GM21576 (cell line): ENCODE data around the gene SERPINE3.
A peak's percentile ranks its signal among the peaks of the same experiment; 100 is the strongest.

Experiments used
- ATAC-seq: cut with Tn5 transposase; IDR thresholded peaks from one replicate; pipeline ENCODE4 v1.9.1; 2021; ENCODE audit warnings: mild to moderate bottlenecking, moderate library complexity; ENCODE audit not compliant: unreplicated experiment

Gene SERPINE3

GRCh38 chr13:51360489-51360888 lies 21.0 kb downstream of the SERPINE3 start:
- no peak for ATAC-seq

GRCh38 chr13:51361106-51361505 lies 21.6 kb downstream of the SERPINE3 start:
- ATAC-seq, result no peak

GRCh38 chr13:51363625-51364024 lies 24.1 kb downstream of the SERPINE3 start:
- ATAC-seq, result no peak

DNA sequence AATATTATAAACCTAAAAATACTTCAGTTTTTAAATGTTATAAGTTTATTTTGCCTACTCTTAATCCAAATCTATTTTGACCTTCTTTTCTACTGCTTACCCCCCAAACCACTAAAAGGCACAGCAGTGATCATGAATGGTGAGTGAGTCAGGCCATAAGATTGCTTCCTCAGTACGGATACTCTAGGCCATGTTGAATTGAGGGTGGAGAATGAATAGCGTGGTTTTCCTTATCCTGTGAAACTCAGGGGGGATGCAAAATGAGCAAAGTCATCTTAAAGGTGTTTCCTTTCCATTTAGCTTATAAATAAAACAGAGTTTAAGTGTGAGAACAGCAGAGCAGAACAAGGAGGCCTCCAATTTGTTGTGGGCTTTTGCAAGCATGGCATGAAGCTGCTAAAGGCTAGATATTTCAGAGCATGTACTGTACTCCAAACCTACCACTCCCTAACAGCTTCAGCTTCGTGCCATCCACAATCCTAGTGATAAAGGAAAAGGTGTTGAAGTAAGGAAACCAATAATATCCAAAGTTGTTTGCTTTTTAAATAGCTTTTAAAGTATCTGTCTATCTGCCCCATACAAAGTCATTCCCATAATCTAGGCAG lies 25.0 kb downstream of the SERPINE3 start:
- ATAC-seq, result no peak

DNA sequence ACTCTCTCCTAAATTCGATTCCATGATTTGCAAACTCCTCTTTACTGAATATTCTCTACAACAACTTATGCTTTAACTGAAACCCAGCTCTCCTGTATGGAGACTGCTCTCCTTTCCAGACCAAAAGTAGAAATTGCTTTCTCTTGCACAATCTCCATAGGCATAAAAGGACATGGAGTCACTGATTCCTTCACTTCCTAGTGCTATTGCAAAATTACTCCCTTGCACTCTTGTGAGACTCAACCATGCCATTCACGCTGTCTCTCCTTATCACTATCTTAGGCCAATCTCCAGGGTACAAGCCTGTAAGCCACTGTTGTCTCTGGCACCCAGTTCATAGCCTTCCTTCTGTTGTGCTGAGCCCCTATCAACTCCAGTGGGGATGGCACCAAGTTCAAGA lies 30.6 kb downstream of the SERPINE3 start:
- no peak for ATAC-seq

DNA sequence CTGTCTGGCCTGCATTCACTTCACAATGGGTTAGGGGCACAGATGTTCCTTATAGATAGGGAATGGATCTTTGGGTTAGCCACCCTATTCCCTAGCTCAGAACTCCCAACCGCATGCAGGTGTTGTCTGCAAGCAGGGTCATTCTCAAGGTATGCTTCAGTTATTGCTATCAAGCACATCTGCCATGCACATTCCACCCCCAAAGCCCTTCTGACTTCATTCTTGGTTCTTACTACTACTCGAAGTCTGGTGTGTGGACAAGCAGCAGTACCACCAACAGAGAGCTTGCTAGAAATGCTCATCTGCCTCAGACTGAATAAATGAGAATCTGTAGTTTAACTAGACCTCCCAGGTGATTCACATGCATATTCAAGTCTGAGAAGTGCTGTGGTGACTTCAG lies 31.3 kb downstream of the SERPINE3 start:
- ATAC-seq, result no peak

DNA sequence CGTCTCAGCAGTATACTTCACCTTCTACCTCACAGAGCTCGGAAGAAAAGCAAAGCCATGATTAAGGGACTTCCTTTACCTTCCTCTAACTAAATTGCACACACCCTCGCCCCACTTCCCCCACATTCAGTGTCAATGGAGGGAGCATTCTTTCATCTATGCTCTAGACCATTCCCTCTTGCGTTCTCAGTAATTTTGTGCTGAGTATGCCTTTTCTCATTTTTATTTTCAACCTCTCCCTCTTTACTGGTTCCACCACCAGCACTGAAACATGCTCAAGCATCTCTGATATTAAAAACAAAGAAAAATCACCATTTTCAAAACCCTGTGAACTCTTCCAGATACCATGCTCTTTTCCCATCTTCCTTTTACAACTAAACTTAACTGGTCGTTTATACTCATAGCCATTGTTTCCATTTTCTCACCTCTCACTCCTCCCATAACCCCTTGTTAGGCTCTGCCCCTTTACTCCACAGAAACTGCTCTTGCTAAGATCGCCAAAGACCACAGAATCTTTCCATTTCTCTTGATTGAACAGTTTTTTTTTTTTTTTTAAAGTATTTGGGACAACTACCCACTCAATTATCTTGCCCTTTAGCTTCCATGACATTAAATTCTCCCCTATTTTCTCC lies 32.4 kb downstream of the SERPINE3 start:
- ATAC-seq, result no peak

DNA sequence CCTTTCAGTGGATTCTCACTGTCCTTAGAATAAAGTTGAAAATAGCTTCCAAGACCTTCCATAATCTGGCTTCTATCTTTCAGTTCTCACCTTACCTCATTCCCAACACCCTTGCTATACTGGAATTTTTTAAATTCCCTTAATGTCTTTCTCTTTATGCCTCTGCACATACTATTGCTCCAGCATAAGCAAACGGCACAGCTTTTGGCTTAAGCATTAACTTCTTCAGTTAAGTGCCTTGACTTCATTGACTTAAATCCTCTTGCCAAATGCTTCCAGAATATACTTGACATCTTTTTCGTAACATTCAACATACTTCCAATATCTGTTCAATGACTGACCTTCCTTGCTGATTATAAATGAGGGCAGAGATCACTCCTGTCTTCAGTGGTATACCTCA lies 34.0 kb downstream of the SERPINE3 start:
- no peak for ATAC-seq

DNA sequence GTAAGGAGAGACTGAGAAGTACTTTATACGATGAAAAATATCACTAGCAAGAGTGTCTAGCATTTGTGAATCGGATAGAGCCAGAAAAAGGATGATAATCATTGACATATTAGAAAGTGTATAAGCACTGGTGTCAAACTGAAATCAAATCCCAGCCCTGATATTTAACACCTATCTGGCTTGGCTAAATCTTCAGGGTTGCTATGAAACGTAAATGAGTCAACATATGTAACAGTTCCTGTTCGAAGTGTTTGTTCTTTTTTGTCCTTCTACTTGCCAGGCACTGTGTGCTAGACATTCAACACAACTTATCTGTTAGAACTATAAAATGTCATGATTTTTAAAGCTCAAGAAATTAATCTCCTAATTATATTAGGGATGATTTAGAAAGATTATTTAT lies 40.8 kb downstream of the SERPINE3 start:
- ATAC-seq, result no peak

DNA sequence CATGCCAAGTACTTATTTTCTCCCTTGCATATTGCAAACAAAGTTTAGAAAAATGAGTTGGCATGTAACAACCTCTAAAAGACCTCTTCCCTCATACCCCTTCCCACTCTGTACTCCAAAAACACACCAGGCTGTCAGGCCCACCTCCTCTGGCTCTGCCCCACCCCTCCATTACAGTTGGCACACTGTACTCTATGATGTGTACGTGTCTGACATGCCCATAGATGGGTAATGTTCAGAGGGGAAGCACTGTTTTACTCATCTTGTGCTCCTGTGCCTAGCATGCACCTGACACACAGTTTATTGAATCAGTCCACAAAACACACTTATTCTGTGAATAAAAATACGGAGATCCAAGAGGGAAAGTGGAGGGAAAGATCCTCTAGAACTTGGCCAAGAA lies 45.6 kb downstream of the SERPINE3 start:
- ATAC-seq, result no peak

DNA sequence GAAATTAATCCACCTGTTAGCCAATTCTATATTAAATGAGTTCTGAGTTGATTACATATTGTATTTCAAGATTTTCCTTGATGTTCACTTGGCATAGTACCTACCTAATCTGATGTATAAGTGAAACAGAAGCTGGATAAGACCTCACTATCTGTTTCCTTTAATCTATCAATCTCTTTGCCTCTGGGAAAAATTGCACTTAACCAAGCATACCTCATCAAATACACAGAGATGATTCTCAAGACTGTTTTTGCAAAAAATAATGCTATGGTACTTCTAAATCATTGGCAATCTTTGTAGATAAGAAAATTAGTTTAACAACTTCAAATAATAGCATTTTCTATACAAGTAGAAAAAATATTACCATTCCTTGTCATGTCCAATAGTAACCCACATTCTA lies 55.2 kb downstream of the SERPINE3 start:
- ATAC-seq, result no peak

DNA sequence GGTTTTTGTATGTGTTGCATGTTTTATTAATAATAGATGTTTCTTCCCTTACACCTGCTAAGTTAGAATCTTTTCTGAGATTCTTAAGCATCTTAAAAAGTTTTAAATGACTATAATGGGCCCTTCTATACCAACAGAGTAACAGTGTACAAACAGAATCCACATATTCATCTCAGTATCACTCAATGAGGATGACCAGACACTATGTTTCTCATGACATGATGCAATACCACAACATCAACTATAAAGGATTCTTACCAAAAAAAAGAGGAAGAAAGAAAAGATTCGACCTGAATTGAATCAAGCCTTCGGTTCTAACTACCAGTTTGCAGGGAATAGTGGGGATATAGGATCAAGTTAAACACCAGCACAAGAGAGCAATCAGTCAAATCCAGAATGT lies 56.9 kb downstream of the SERPINE3 start:
- peak; percentile 81 for ATAC-seq

DNA sequence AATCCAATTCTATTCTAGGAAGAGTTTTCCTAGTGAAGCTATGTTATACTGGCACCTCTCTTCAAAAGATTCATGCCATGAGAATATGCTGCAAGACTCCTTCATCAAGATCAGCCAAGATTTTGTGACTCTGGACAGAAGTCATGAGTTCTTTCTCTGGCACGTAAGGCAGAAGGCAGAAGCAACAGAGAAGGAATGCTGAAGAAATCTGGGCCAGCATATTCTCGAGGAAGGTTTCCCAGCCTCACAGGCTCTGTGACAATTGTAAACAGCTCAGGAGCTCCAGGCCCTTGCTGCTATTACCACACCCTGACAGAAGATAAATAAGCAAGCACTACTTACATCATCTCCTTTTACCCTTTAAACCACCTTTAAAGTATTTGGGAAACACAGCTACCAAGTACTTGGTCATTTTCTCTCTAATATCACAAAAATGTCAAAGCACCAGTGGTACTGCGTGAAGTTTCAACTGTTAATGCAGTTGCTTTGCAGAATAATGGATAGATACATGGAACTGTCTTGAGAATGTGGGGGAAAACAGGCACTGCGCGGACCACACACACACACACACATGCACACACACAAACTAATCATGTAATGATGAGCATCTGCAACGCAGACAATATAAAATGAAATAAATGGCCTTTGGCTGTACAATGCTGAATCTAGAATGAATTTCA lies 57.9 kb downstream of the SERPINE3 start:
- no peak for ATAC-seq

- no peak for ATAC-seq
These were observed 65.7 kb downstream of the SERPINE3 start for GRCh38 chr13:51405176-51405575.

DNA sequence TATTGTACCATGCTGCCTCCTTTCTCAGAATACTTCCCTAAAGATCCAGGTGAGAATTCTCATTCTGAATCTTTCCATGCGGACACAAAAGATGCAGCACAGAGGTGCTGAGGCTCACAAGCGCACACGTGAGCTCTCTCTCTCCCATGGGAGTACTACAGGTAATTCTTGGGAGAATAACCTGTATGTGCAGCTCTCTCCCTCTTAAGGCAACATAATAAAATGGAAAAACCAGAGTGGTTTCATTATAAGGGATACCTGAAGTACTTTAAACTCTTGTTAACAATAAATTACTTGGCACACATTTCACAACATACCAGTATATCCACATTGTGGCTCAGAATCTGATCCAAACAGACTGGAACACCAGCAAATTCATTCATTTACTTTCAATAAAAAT lies 72.9 kb downstream of the SERPINE3 start:
- ATAC-seq, result no peak
